ENCODE measurements around the gene EXOSC2. TPM values are rescaled to one million over a fixed set of nuclear protein-coding genes. Genes with fewer than 3 reads are reported as not detected.

Gene EXOSC2
- total RNA-seq, 1 experiment from 2014 or later: 49.5 TPM

DNA sequence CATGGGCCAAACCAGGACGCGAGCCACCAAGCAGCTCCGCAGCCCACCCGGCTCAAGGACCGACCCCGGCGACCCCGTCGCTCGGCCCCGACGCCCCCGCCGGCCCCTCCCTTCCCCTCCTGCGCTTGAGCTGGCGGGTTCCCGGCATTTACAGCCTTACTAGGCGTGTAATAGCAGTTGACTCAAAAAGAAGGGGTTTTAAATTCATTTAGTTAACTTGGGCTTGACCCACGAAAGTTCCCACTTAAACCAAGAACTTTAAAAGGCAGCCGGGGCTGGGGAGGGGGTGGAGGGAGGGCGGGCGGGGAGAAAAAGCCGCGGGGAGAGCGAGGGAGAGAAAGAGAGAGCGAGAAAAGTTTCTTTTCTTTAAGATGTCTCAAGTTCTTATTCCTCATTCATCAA is 28.6 kb upstream of the EXOSC2 start:
- POLR2A ChIA-PET (ENCODE audit: unreplicated experiment): no interaction called here
- TF ChIP-seq EZH2 (IDR thresholded peaks at IDR 0.05; ENCODE audit: low read depth) (no peak), CTCF (conservative IDR thresholded peaks at IDR 0.05) (no peak)
- Histone ChIP-seq H3K9me2 (ENCODE audit: insufficient read depth) (no peaks in the 10 kb centered on the region), H3K79me2 (ENCODE audit: low read depth) (no peaks in the 10 kb centered on the region), H4K20me1 (ENCODE audit: insufficient read depth) (no peaks in the 10 kb centered on the region), H3K27ac (no peak overlapping the region), H3F3A (ENCODE audit: insufficient read depth, low read depth) (no peaks in the 10 kb centered on the region), H3K36me3 (ENCODE audit: low read depth) (no peaks in the 10 kb centered on the region), H3K27me3 (ENCODE audit: insufficient read depth, low read depth) (peaks cover 21% of the 10 kb centered on the region), H3K4me2 (no peak overlapping the region), H2AFZ (no peak overlapping the region), H3K9me3 (ENCODE audit: insufficient read depth, low read depth) (no peaks in the 10 kb centered on the region), H3K4me3 (no peak overlapping the region), H3K4me1 (replicated peaks; ENCODE audit: insufficient read depth) (no peaks in the 10 kb centered on the region)
- BruUV-seq (replicated peaks): no TSS peak
- CTCF ChIA-PET: interaction anchor here (0.6 kb wide), 1 partner anchor 345 kb away, joined by 5 read pairs; no protein-coding TSS in a partner anchor
- intact Hi-C loops (cut with micrococcal nuclease; ENCODE audit: unreplicated experiment): no loop called here
- DNase-seq: no peak

GRCh38 chr9:130665431-130666392 is 27.9 kb upstream of the EXOSC2 start:
- no peaks in the 10 kb centered on the region for H3K4me1 ChIP-seq (replicated peaks; ENCODE audit: insufficient read depth)
- H3K4me2 ChIP-seq: no peak overlapping the region
- no peak overlapping the region for H2AFZ ChIP-seq
- H3K27me3 ChIP-seq (ENCODE audit: insufficient read depth, low read depth): peaks cover 21% of the 10 kb centered on the region
- H3K9me3 ChIP-seq (ENCODE audit: insufficient read depth, low read depth): no peaks in the 10 kb centered on the region
- H3K9me2 ChIP-seq (ENCODE audit: insufficient read depth): no peaks in the 10 kb centered on the region
- no peak for DNase-seq
- CTCF ChIA-PET: interaction anchor here (0.6 kb wide), 2 partner anchors 98 to 344 kb away, joined by 3 to 5 read pairs; no protein-coding TSS in a partner anchor
- H3K4me3 ChIP-seq: no peak overlapping the region
- no peaks in the 10 kb centered on the region for H3F3A ChIP-seq (ENCODE audit: insufficient read depth, low read depth)
- no peaks in the 10 kb centered on the region for H4K20me1 ChIP-seq (ENCODE audit: insufficient read depth)
- intact Hi-C loops (cut with micrococcal nuclease; ENCODE audit: unreplicated experiment): no loop called here
- no peaks in the 10 kb centered on the region for H3K79me2 ChIP-seq (ENCODE audit: low read depth)
- no TSS peak for BruUV-seq (replicated peaks)
- POLR2A ChIA-PET (ENCODE audit: unreplicated experiment): no interaction called here
- no peaks in the 10 kb centered on the region for H3K36me3 ChIP-seq (ENCODE audit: low read depth)
- TF ChIP-seq EZH2 (IDR thresholded peaks at IDR 0.05; ENCODE audit: low read depth) (0 out of 2 replicates have a peak, but pooled peaks have one; percentile 53), CTCF (conservative IDR thresholded peaks at IDR 0.05) (no peak)
- no peak overlapping the region for H3K27ac ChIP-seq

DNA sequence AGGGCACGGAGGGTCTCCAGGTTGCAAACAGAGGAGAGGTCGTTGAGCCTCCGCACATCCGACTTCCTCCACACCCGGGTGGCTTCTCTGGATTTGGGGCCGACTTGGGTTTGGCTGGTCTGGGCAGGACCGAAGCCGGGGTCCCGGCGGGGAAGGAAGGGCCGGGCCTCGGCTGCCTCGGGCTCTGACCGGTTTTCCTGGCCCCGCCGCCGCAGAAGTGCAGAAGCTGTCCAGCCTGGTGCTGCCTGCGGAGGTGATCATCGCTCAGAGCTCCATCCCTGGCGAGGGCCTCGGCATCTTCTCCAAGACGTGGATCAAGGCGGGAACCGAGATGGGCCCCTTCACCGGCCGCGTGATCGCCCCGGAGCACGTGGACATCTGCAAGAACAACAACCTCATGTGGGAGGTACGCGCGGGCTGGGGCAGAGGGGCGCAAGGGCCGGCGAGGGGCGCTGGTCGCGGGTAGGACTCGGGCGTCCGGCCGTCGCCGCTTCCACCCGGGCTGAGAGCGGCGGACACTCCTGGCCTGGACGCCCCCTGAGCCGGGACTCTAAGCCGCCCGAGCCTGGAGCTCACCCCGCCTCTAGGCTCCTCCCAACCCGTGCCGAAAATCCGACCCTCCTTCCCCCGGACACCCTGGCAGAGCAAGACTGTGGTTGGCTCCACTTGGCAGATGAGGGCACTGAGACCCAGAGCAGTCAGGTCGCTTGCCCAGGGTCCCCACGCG is 27.0 kb upstream of the EXOSC2 start:
- Histone ChIP-seq H2AFZ (no peak overlapping the region), H3K4me3 (no peak overlapping the region), H3K79me2 (ENCODE audit: low read depth) (no peaks in the 10 kb centered on the region), H3K4me1 (replicated peaks; ENCODE audit: insufficient read depth) (no peaks in the 10 kb centered on the region), H3K4me2 (no peak overlapping the region), H3K9me3 (ENCODE audit: insufficient read depth, low read depth) (no peaks in the 10 kb centered on the region), H4K20me1 (ENCODE audit: insufficient read depth) (no peaks in the 10 kb centered on the region), H3K36me3 (ENCODE audit: low read depth) (no peaks in the 10 kb centered on the region), H3K9me2 (ENCODE audit: insufficient read depth) (no peaks in the 10 kb centered on the region), H3K27me3 (ENCODE audit: insufficient read depth, low read depth) (peaks cover 21% of the 10 kb centered on the region), H3F3A (ENCODE audit: insufficient read depth, low read depth) (no peaks in the 10 kb centered on the region), H3K27ac (no peak overlapping the region)
- ChIA-PET CTCF (no interaction called here), POLR2A (ENCODE audit: unreplicated experiment) (no interaction called here)
- no TSS peak for BruUV-seq (replicated peaks)
- DNase-seq: no peak
- TF ChIP-seq EZH2 (IDR thresholded peaks at IDR 0.05; ENCODE audit: low read depth): no peak
- TF ChIP-seq CTCF (conservative IDR thresholded peaks at IDR 0.05): no peak
- intact Hi-C loops (cut with micrococcal nuclease; ENCODE audit: unreplicated experiment): no loop called here
